ENCODE measurements around the gene NUP93.
"Not testable (repeated sequence)": the region's sequence is repeated elsewhere in the genome, so short reads cannot be mapped to it uniquely, and the experiment has no call there.

DNA sequence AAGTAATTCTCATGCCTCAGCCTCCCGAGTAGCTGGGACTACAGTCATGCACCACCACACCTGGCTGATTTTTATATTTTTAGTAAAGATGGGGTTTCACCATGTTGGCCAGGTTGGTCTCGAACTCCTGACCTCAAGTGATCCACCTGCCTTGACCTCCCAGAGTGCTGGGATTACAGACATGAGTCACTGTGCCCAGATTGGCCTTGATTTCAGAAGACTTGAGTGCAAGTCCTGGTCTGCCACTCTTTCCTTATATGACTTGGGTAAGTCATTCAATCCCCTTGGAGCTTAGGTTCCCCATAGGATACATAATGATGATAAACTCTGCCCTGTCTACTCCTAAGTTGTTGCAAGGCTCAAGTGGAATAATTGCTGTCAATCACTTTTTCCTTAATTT, 12.4 kb upstream of the NUP93 start:
- TF ChIP-seq, protein P1, sequence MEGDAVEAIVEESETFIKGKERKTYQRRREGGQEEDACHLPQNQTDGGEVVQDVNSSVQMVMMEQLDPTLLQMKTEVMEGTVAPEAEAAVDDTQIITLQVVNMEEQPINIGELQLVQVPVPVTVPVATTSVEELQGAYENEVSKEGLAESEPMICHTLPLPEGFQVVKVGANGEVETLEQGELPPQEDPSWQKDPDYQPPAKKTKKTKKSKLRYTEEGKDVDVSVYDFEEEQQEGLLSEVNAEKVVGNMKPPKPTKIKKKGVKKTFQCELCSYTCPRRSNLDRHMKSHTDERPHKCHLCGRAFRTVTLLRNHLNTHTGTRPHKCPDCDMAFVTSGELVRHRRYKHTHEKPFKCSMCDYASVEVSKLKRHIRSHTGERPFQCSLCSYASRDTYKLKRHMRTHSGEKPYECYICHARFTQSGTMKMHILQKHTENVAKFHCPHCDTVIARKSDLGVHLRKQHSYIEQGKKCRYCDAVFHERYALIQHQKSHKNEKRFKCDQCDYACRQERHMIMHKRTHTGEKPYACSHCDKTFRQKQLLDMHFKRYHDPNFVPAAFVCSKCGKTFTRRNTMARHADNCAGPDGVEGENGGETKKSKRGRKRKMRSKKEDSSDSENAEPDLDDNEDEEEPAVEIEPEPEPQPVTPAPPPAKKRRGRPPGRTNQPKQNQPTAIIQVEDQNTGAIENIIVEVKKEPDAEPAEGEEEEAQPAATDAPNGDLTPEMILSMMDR (optimal IDR thresholded peaks at IDR 0.05 in 1 of 3, IDR thresholded peaks at IDR 0.05 in 1 of 3, conservative IDR thresholded peaks at IDR 0.05 in 1 of 3; ENCODE audit: extremely low read depth in 1 of 3, insufficient read depth in 2 of 3, low read length in 3 of 3): not testable (repeated sequence)
- TF ChIP-seq EZH2 (IDR thresholded peaks at IDR 0.05; ENCODE audit: low read length): not testable (repeated sequence)

Data from keratinocyte (primary cell).